Measurements from ENCODE around the gene OPRD1. TPM values are rescaled to one million over a fixed set of nuclear protein-coding genes. Genes with fewer than 3 reads are reported as not detected.

Gene OPRD1
- total RNA-seq, 4 donors from 2014 or later = under 0.01 TPM; not detected in 3

DNA sequence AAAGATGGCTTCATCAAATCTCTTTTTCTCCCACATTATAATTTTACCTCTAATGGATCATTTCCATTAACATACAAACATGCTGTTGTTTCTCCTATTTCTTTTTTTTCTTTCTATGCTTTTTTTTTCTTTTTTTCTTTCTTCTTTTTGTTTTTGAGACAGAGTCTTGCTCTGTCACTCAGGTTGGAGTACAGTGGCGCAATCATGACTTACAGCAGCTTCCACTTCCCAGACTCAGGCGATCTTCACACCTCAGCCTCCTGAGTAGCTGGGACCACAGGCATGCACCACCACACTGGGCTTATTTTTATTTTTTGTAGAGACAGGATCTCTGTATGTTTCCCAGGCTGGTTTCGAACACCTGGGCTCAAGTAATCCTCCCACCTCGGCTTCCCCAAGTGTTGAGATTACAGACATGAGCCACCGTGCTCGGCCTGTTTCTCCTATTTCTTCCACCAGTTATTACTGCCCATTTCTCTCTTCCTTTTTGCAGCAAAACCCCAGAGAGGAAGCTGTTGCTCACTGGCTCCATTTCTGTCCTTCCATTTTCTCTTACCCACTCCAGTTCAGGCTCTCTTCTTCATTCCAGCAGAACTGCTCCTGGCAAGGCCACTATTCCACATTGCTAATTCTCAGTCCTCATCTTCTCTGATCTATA is 32.1 kb upstream of the OPRD1 start:
- intact Hi-C loops (cut with DNase I; ENCODE audit: low total_unique reads) (no loop called here), in situ Hi-C loops (cut with MboI; ENCODE audit: low pct_ligation_motif_present in 1 of 4, low pct_unique_long_range_greater_than_20kb in 1 of 4, low sequenced_read_pairs in 3 of 4) (loop anchor here in 3 of 4 donors (5.0 to 25.0 kb wide), 5 partner anchors 97 to 432 kb away; no protein-coding TSS in a partner anchor)
- H3K9me3 ChIP-seq = no peaks in the 10 kb centered on the region
- WGBS, 2 donors (ENCODE audit: low coverage in 1 of 2) = 86 to 87% methylated on average over 6 of the region's 6 CpGs
- H3K4me3 ChIP-seq = no peak overlapping the region
- H3K36me3 ChIP-seq = no peaks in the 10 kb centered on the region
- no peaks in the 10 kb centered on the region for H3K27me3 ChIP-seq
- H3K27ac ChIP-seq = no peak overlapping the region
- DNase-seq = no peak
- TF ChIP-seq POLR2AphosphoS5 (IDR thresholded peaks at IDR 0.05) (no peak), POLR2A (IDR thresholded peaks at IDR 0.05) (no peak), EP300 (IDR thresholded peaks at IDR 0.05; ENCODE audit: low read depth) (no peak)
- peaks cover 0 to 7% (median 6%) of the 10 kb centered on the region in 4 donors for H3K4me1 ChIP-seq

DNA sequence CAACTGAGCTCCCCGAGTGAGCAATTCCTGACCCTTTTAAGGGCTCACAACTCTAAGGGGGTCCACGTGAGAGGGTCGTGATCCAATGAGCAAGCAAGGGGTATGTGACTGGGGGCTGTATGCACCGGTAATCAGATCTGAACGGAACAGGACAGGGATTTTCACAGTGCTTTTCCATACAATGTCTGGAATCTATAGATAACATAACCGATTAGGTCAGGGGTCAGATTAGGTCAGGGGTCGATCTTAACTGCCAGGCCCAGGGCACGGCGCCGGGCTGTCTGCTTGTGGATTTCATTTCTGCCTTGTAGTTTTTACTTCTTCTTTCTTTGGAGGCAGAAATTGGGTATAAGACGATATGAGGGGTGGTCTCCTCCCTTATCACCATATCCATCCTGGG is 30.7 kb upstream of the OPRD1 start:
- intact Hi-C loops (cut with DNase I; ENCODE audit: low total_unique reads) = no loop called here

DNA sequence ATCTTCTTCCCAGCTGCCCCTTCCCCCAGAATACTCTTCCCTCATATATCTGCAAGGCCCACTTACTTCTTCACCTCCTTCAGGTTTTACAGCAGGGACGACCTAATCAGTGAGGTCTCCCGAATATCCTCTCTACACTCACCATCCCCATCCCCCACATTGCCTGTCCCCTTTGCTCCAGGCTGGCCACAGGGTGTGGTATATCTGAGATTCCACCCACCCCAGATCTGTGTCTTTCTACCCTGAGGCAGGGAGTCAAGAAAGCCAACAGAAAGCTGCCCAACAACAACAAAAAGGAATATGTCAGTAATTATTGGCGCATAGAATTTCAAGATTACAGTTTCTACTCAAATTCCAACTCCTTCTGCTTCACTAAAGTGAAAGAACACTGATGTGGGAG is 30.0 kb upstream of the OPRD1 start:
- Histone ChIP-seq H3K27me3 (no peaks in the 10 kb centered on the region), H3K36me3 (no peaks in the 10 kb centered on the region), H3K4me3 (no peak overlapping the region), H3K4me1 (peaks cover 0 to 5% (median 0%) of the 10 kb centered on the region in 4 donors), H3K27ac (no peak overlapping the region), H3K9me3 (no peaks in the 10 kb centered on the region)
- no peak for DNase-seq
- in situ Hi-C loops (cut with MboI; ENCODE audit: low pct_ligation_motif_present in 1 of 4, low pct_unique_long_range_greater_than_20kb in 1 of 4, low sequenced_read_pairs in 3 of 4) (loop anchor here in 3 of 4 donors (5.0 to 25.0 kb wide), 5 partner anchors 95 to 430 kb away; no protein-coding TSS in a partner anchor), intact Hi-C loops (cut with DNase I; ENCODE audit: low total_unique reads) (no loop called here)
- TF ChIP-seq POLR2AphosphoS5 (IDR thresholded peaks at IDR 0.05) = no peak
- no peak for TF ChIP-seq POLR2A (IDR thresholded peaks at IDR 0.05)
- TF ChIP-seq, protein P1, sequence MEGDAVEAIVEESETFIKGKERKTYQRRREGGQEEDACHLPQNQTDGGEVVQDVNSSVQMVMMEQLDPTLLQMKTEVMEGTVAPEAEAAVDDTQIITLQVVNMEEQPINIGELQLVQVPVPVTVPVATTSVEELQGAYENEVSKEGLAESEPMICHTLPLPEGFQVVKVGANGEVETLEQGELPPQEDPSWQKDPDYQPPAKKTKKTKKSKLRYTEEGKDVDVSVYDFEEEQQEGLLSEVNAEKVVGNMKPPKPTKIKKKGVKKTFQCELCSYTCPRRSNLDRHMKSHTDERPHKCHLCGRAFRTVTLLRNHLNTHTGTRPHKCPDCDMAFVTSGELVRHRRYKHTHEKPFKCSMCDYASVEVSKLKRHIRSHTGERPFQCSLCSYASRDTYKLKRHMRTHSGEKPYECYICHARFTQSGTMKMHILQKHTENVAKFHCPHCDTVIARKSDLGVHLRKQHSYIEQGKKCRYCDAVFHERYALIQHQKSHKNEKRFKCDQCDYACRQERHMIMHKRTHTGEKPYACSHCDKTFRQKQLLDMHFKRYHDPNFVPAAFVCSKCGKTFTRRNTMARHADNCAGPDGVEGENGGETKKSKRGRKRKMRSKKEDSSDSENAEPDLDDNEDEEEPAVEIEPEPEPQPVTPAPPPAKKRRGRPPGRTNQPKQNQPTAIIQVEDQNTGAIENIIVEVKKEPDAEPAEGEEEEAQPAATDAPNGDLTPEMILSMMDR (IDR thresholded peaks at IDR 0.05) = no peak
- no peak for TF ChIP-seq EP300 (IDR thresholded peaks at IDR 0.05; ENCODE audit: low read depth)
- 72 to 84% methylated on average over 3 of the region's 3 CpGs for WGBS, 2 donors (ENCODE audit: low coverage in 1 of 2)

More for the DNA sequence above, 30.7 kb upstream of the OPRD1 start:
- DNase-seq = no peak
- Histone ChIP-seq H3K27ac (no peak overlapping the region), H3K9me3 (no peaks in the 10 kb centered on the region), H3K27me3 (no peaks in the 10 kb centered on the region), H3K4me3 (no peak overlapping the region), H3K4me1 (peaks cover 0 to 5% (median under 1%) of the 10 kb centered on the region in 4 donors), H3K36me3 (no peaks in the 10 kb centered on the region)
- in situ Hi-C loops (cut with MboI; ENCODE audit: low pct_ligation_motif_present in 1 of 4, low pct_unique_long_range_greater_than_20kb in 1 of 4, low sequenced_read_pairs in 3 of 4) = loop anchor here in 3 of 4 donors (5.0 to 25.0 kb wide), 5 partner anchors 96 to 431 kb away; no protein-coding TSS in a partner anchor
- TF ChIP-seq EP300 (IDR thresholded peaks at IDR 0.05; ENCODE audit: low read depth) = no peak
- TF ChIP-seq, protein P1 (IDR thresholded peaks at IDR 0.05) = no peak
- TF ChIP-seq POLR2AphosphoS5 (IDR thresholded peaks at IDR 0.05) = no peak
- no peak for TF ChIP-seq POLR2A (IDR thresholded peaks at IDR 0.05)
- WGBS, 2 donors (ENCODE audit: low coverage in 1 of 2) = 60 to 73% methylated on average over 1 to 11 of the region's 11 CpGs

DNA sequence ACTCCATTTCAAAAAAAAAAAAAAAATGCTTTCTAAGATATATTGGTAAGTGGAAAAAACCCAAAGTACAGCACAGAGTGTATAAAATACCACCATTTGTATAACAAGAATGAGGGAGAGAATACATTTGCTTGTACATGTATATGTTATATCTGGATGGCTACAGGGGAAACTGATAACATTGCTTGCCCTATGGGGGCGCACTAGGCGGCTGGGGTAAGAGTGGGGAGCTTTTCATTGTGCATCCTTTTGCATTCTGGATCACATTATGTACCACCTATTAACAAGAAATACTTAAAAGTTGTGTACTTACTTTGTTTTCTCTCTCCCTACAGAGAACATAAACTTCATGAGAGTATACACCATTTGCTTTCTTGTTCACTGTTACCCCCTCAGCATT is 28.6 kb upstream of the OPRD1 start:
- H3K4me3 ChIP-seq = no peak overlapping the region
- no peaks in the 10 kb centered on the region for H3K27me3 ChIP-seq
- WGBS, 2 donors (ENCODE audit: low coverage in 1 of 2) = 59 to 85% methylated on average over 2 of the region's 2 CpGs
- peaks cover 0 to 5% (median 0%) of the 10 kb centered on the region in 4 donors for H3K4me1 ChIP-seq
- H3K9me3 ChIP-seq = no peaks in the 10 kb centered on the region
- H3K27ac ChIP-seq = no peak overlapping the region
- intact Hi-C loops (cut with DNase I; ENCODE audit: low total_unique reads) (no loop called here), in situ Hi-C loops (cut with MboI; ENCODE audit: low pct_ligation_motif_present in 1 of 4, low pct_unique_long_range_greater_than_20kb in 1 of 4, low sequenced_read_pairs in 3 of 4) (loop anchor here in 3 of 4 donors (5.0 to 25.0 kb wide), 5 partner anchors 94 to 429 kb away; no protein-coding TSS in a partner anchor)
- TF ChIP-seq POLR2A (IDR thresholded peaks at IDR 0.05) (no peak), EP300 (IDR thresholded peaks at IDR 0.05; ENCODE audit: low read depth) (no peak), POLR2AphosphoS5 (IDR thresholded peaks at IDR 0.05) (no peak)
- TF ChIP-seq, protein P1 (IDR thresholded peaks at IDR 0.05) = no peak
- no peak for DNase-seq
- H3K36me3 ChIP-seq = no peaks in the 10 kb centered on the region

Measured in transverse colon (tissue), 4 donors.